ENCODE data around the gene GMDS. TPM values are rescaled to one million over a fixed set of nuclear protein-coding genes. Genes with fewer than 3 reads are reported as not detected.

GMDS gene
- total and polyA plus RNA-seq, 2 of the 8 experiments (the other 6 are each of a cell fraction or from before 2014, with no cell fraction given) = 16.8 to 50.0 TPM

DNA sequence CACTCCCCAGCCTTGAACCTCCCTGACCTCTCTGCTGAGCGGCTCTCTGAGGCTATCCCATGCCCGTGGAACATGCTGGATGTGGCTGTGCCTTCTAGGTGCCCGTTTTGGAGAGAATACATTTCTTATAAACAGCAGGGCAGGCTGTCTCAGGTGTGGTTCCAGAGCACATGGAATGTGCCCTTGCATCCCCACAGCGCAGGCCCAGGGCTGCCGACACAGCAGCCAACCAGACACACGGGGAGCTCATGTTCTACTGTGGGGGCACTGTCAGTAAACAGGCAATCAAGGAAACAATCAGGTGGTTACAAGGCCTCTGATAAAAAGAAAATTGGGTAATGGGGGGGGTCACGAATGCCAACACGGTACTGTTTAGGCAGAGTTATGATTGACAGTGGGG is 604.9 kb downstream of the GMDS start:
- Histone ChIP-seq H4K91ac (replicated peaks; ENCODE audit: insufficient read length, low read length) (no peak overlapping the region), H3K79me2 (ENCODE audit: control insufficient read depth in 1 of 2, insufficient read depth in 2 of 2, low read length in 2 of 2) (no peaks in the 10 kb centered on the region), H3K27ac (ENCODE audit: low read depth, low read length) (no peak overlapping the region), H2BK120ac (replicated peaks; ENCODE audit: low read depth, low read length) (no peak overlapping the region), H4K8ac (ENCODE audit: extremely low read depth, insufficient read depth, low read length) (no peak overlapping the region), H2BK5ac (ENCODE audit: low read depth, low read length) (no peak overlapping the region), H3K9me3 (ENCODE audit: insufficient read depth in 2 of 2, low read depth in 1 of 2, low read length in 1 of 2) (no peaks in the 10 kb centered on the region), H2AFZ (ENCODE audit: low read length) (no peak overlapping the region), H2BK12ac (ENCODE audit: low read depth, low read length) (no peak overlapping the region), H3K4ac (replicated peaks; ENCODE audit: insufficient read length, low read depth, low read length) (no peak overlapping the region), H3K4me1 (replicated peaks in 1 of 4; ENCODE audit: control insufficient read depth in 3 of 4, insufficient read depth in 4 of 4, low read length in 3 of 4) (peaks cover 0 to 12% (median 5%) of the 10 kb centered on the region in 4 experiments; a peak in 4 of 7 replicates), H3K23ac (ENCODE audit: insufficient read length) (no peak overlapping the region), H3K27me3 (replicated peaks in 1 of 4; ENCODE audit: control insufficient read depth in 3 of 4, extremely low read depth in 1 of 4, insufficient read depth in 3 of 4, low read length in 3 of 4) (no peaks in the 10 kb centered on the region), H2BK15ac (ENCODE audit: low read length) (no peak overlapping the region; the same call in 1 of the 2 replicates), H4K5ac (ENCODE audit: insufficient read length, low read depth, low read length) (no peak overlapping the region), H2AK5ac (ENCODE audit: low read depth, low read length) (no peak overlapping the region), H3K79me1 (ENCODE audit: low read depth, low read length) (no peaks in the 10 kb centered on the region; the same call in 1 of the 2 replicates), H3K4me3 (ENCODE audit: extremely low read depth in 1 of 4, insufficient read depth in 2 of 4, low read depth in 3 of 4, low read length in 4 of 4) (no peak overlapping the region), H3K14ac (ENCODE audit: insufficient read length) (no peak overlapping the region), H3K36me3 (ENCODE audit: control insufficient read depth in 2 of 4, insufficient read depth in 4 of 4, low read length in 3 of 4) (no peaks in the 10 kb centered on the region), H4K20me1 (replicated peaks in 1 of 2; ENCODE audit: control insufficient read depth in 1 of 2, insufficient read depth in 2 of 2, low read length in 2 of 2) (peaks cover 2 to 3% of the 10 kb centered on the region in 2 experiments), H3K18ac (ENCODE audit: extremely low read depth, low read length) (no peak overlapping the region), H3K23me2 (ENCODE audit: low read depth, low read length) (no peaks in the 10 kb centered on the region), H3K9ac (replicated peaks in 1 of 4; ENCODE audit: extremely low read depth in 1 of 4, low read depth in 3 of 4, low read length in 3 of 4) (no peak overlapping the region), H2BK20ac (ENCODE audit: low read length) (no peak overlapping the region), H3K56ac (replicated peaks; ENCODE audit: insufficient read length, low read depth, low read length) (no peak overlapping the region), H3K4me2 (ENCODE audit: insufficient read depth in 1 of 2, low read depth in 2 of 2, low read length in 2 of 2) (no peak overlapping the region)
- DNase-seq (ENCODE audit: low read depth in 1 of 2, low spot score in 2 of 2) (no peak), FAIRE-seq (no peak)
- ChIA-PET CTCF (ENCODE audit: partially characterized antibody) (interaction anchor here (2.4 kb wide), 1 partner anchor 14 kb away, joined by 7 read pairs; no protein-coding TSS in a partner anchor), POLR2A (ENCODE audit: partially characterized antibody) (no interaction called here)
- 89% methylated on average over 8 of the region's 8 CpGs; no CpG with 5 or more reads in 1 of the 2 experiments for WGBS, 2 experiments (ENCODE audit: extremely low coverage in 1 of 2, insufficient coverage in 1 of 2, insufficient read length in 1 of 2, insufficient replicate concordance in 2 of 2, low coverage in 1 of 2, low lambda C conversion rate in 2 of 2, missing lambda C conversion rate in 1 of 2)
- no peak for TF ChIP-seq RBBP5 (IDR thresholded peaks at IDR 0.05; ENCODE audit: borderline replicate concordance, low read depth, low read length)
- no peak for TF ChIP-seq GABPA (IDR thresholded peaks at IDR 0.05; ENCODE audit: borderline replicate concordance, insufficient read depth, low read length)
- no peak for TF ChIP-seq MAFK (IDR thresholded peaks at IDR 0.05; ENCODE audit: low read depth, low read length)
- no peak for TF ChIP-seq SP4 (IDR thresholded peaks at IDR 0.05; ENCODE audit: low read length)
- no peak for TF ChIP-seq BCL11A (IDR thresholded peaks at IDR 0.05; ENCODE audit: low read depth in 2 of 2, low read length in 2 of 2)
- TF ChIP-seq HDAC6 (IDR thresholded peaks at IDR 0.05; ENCODE audit: low read depth, low read length) = no peak
- no peak for TF ChIP-seq TCF12 (IDR thresholded peaks at IDR 0.05; ENCODE audit: low read depth, low read length)
